ENCODE results near the gene CPA5. TPM values are rescaled to one million over a fixed set of nuclear protein-coding genes. Genes with fewer than 3 reads are reported as not detected.
"Not testable (repeated sequence)": the region's sequence is repeated elsewhere in the genome, so short reads cannot be mapped to it uniquely, and the experiment has no call there.

The CPA5 gene
- total and polyA plus RNA-seq, 2 donors (not counting 3 experiments of a cell fraction or from before 2014, with no cell fraction given): not detected

GRCh38 chr7:130319541-130319940 lies 25.1 kb upstream of the CPA5 start:
- no peak overlapping the region for H3K9ac ChIP-seq (replicated peaks; ENCODE audit: extremely low read depth, insufficient read depth, low read length)
- DNase-seq (ENCODE audit: low read depth, low spot score) (no peak), FAIRE-seq (no peak)
- no peaks in the 10 kb centered on the region for H3K27me3 ChIP-seq (ENCODE audit: control insufficient read depth in 2 of 2, insufficient read depth in 2 of 2, low read length in 2 of 2)
- ChIA-PET CTCF (no interaction called here), POLR2A (no interaction called here)
- BruUV-seq (replicated peaks): no TSS peak
- H2AFZ ChIP-seq (ENCODE audit: low read depth, low read length): no peak overlapping the region
- H4K20me1 ChIP-seq (replicated peaks; ENCODE audit: control insufficient read depth, extremely low read depth, insufficient read depth, low read length): no peaks in the 10 kb centered on the region
- intact Hi-C loops (cut with micrococcal nuclease) (no loop called here), dilution Hi-C loops (cut with MboI; ENCODE audit: extremely low pct_ligation_motif_present, low sequenced_read_pairs) (no loop called here)
- no peaks in the 10 kb centered on the region for H3K4me1 ChIP-seq (ENCODE audit: control insufficient read depth, extremely low read depth, insufficient read depth, low read length)
- no peaks in the 10 kb centered on the region for H3K9me3 ChIP-seq (replicated peaks; ENCODE audit: control insufficient read depth, insufficient read depth, low read length)
- H3K27ac ChIP-seq (ENCODE audit: insufficient read depth, low read depth, low read length): no peak overlapping the region
- no peaks in the 10 kb centered on the region for H3K9me1 ChIP-seq (replicated peaks; ENCODE audit: control insufficient read depth, extremely low read depth, insufficient read depth, low read length)
- TF ChIP-seq JUN (IDR thresholded peaks at IDR 0.05; ENCODE audit: borderline replicate concordance, insufficient read depth, insufficient read length, low read depth) (no peak), POLR2AphosphoS5 (IDR thresholded peaks at IDR 0.05; ENCODE audit: insufficient read depth, low read depth, low read length) (no peak), GATA2 (IDR thresholded peaks at IDR 0.05; ENCODE audit: insufficient read depth, insufficient read length, low read depth, low read length) (no peak), EZH2 (IDR thresholded peaks at IDR 0.05; ENCODE audit: borderline replicate concordance, low read depth, low read length, severe bottlenecking) (no peak), POLR2A (IDR thresholded peaks at IDR 0.05; ENCODE audit: low read depth, low read length) (no peak), MYC (IDR thresholded peaks at IDR 0.05; ENCODE audit: low read depth, low read length) (no peak), FOS (IDR thresholded peaks at IDR 0.05; ENCODE audit: borderline replicate concordance, insufficient read depth, low read length) (no peak)
- TF ChIP-seq, protein P1, sequence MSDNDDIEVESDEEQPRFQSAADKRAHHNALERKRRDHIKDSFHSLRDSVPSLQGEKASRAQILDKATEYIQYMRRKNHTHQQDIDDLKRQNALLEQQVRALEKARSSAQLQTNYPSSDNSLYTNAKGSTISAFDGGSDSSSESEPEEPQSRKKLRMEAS (IDR thresholded peaks at IDR 0.05; ENCODE audit: insufficient read depth, insufficient read length): no peak
- TF ChIP-seq, protein P2, sequence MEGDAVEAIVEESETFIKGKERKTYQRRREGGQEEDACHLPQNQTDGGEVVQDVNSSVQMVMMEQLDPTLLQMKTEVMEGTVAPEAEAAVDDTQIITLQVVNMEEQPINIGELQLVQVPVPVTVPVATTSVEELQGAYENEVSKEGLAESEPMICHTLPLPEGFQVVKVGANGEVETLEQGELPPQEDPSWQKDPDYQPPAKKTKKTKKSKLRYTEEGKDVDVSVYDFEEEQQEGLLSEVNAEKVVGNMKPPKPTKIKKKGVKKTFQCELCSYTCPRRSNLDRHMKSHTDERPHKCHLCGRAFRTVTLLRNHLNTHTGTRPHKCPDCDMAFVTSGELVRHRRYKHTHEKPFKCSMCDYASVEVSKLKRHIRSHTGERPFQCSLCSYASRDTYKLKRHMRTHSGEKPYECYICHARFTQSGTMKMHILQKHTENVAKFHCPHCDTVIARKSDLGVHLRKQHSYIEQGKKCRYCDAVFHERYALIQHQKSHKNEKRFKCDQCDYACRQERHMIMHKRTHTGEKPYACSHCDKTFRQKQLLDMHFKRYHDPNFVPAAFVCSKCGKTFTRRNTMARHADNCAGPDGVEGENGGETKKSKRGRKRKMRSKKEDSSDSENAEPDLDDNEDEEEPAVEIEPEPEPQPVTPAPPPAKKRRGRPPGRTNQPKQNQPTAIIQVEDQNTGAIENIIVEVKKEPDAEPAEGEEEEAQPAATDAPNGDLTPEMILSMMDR (IDR thresholded peaks at IDR 0.05; ENCODE audit: extremely low read depth in 1 of 2, insufficient read depth in 1 of 2, low read depth in 1 of 2, low read length in 2 of 2): no peak
- no peaks in the 10 kb centered on the region for H3K79me2 ChIP-seq (ENCODE audit: control insufficient read depth, insufficient read depth, low read length)
- no peak overlapping the region for H3K4me3 ChIP-seq (replicated peaks in 1 of 3; ENCODE audit: insufficient read depth in 1 of 3, low read depth in 1 of 3, low read length in 3 of 3)
- no peak overlapping the region for H3K4me2 ChIP-seq (ENCODE audit: insufficient read depth, low read length)
- H3K36me3 ChIP-seq (ENCODE audit: control insufficient read depth in 2 of 2, extremely low read depth in 1 of 2, insufficient read depth in 2 of 2, low read length in 2 of 2): no peaks in the 10 kb centered on the region

DNA sequence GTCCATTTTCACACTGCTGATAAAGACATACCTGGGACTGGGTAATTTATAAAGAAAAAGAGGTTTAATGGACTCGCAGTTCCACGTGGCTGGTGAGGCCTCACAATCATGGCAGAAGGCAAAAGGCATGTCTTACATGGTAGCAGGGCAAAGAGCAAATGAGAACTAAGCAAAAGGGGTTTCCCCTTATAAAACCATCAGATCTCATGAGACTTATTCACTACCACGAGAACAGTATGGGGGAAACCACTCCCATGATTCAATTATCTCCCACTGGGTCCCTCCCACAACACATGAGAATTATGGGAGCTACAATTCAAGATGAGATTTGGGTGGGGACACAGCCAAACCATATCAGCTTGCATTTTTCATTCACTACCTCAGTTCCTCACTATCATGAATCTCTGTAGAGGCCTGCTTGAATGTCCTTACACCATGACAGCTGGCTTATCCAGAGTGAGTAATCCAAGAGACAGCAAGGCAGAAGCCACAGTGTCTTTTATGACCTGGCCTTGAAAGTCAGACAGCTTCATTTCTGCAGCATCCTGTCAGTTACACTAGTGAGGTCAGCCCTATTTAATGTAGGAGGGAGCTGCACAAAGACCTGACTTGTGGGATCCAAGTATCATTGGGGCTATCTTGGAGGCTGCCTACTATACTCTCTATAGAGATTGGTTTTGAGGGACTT lies 22.9 kb upstream of the CPA5 start:
- H3K4me1 ChIP-seq (ENCODE audit: control insufficient read depth, extremely low read depth, insufficient read depth, low read length); DNase-seq (ENCODE audit: low read depth, low spot score); H3K4me2 ChIP-seq (ENCODE audit: insufficient read depth, low read length); H3K9me3 ChIP-seq (replicated peaks; ENCODE audit: control insufficient read depth, insufficient read depth, low read length); H3K27me3 ChIP-seq (ENCODE audit: control insufficient read depth in 2 of 2, insufficient read depth in 2 of 2, low read length in 2 of 2); FAIRE-seq; intact Hi-C loops (cut with micrococcal nuclease); dilution Hi-C loops (cut with MboI; ENCODE audit: extremely low pct_ligation_motif_present, low sequenced_read_pairs); BruUV-seq (replicated peaks); H3K9me1 ChIP-seq (replicated peaks; ENCODE audit: control insufficient read depth, extremely low read depth, insufficient read depth, low read length); H3K9ac ChIP-seq (replicated peaks; ENCODE audit: extremely low read depth, insufficient read depth, low read length); H3K36me3 ChIP-seq (ENCODE audit: control insufficient read depth in 2 of 2, extremely low read depth in 1 of 2, insufficient read depth in 2 of 2, low read length in 2 of 2); H3K79me2 ChIP-seq (ENCODE audit: control insufficient read depth, insufficient read depth, low read length); H2AFZ ChIP-seq (ENCODE audit: low read depth, low read length); H3K27ac ChIP-seq (ENCODE audit: insufficient read depth, low read depth, low read length); H4K20me1 ChIP-seq (replicated peaks; ENCODE audit: control insufficient read depth, extremely low read depth, insufficient read depth, low read length); H3K4me3 ChIP-seq (replicated peaks in 1 of 3; ENCODE audit: insufficient read depth in 1 of 3, low read depth in 1 of 3, low read length in 3 of 3); CTCF ChIA-PET: not testable (repeated sequence)
- POLR2A ChIA-PET: interaction anchor here (0.6 kb wide), 1 partner anchor 141 kb away, joined by 4 read pairs; no protein-coding TSS in a partner anchor
